HepG2 (cell line): ENCODE results near the gene TRAPPC4. TPM values are rescaled to one million over a fixed set of nuclear protein-coding genes. Genes with fewer than 3 reads are reported as not detected.

Experiments used
- AGO2 ChIP-seq: fragments of 200-400 bp; formaldehyde crosslinking; optimal IDR thresholded peaks from 2 replicates; pipeline ENCODE3; 2017; ENCODE audit warnings: mild to moderate bottlenecking, low read depth, low read length, moderate library complexity
- ARNTL ChIP-seq: sonication (generic); formaldehyde crosslinking; IDR thresholded peaks from 2 replicates; pipeline ENCODE4 v1.4.0; 2020; ENCODE audit warnings: mild to moderate bottlenecking, missing genetic modification reagents
- ATM ChIP-seq: fragments of 450-650 bp; IDR thresholded peaks from 2 replicates; pipeline ENCODE4 v1.7.1; 2017; ENCODE audit warnings: mild to moderate bottlenecking, borderline replicate concordance
- GZF1 ChIP-seq: sonication (generic); formaldehyde crosslinking; IDR thresholded peaks from 2 replicates; pipeline ENCODE4 v1.5.1; 2020; ENCODE audit warnings: mild to moderate bottlenecking, missing genetic modification reagents
- NCOA1 ChIP-seq: sonication (generic); formaldehyde crosslinking; IDR thresholded peaks from 2 replicates; pipeline ENCODE4 v1.9.0; 2021; ENCODE audit warnings: missing genetic modification reagents
- NONO ChIP-seq, 2 experiments: fragments of 450-650 bp in 1 of 2; sonication (generic) in 1 of 2; formaldehyde crosslinking in 1 of 2; IDR thresholded peaks in 1 of 2; conservative IDR thresholded peaks in 1 of 2; 2 replicates each; pipeline versions ENCODE4 v1.6.1 to v1.8.0; 2017 to 2022; ENCODE audit warnings: mild to moderate bottlenecking in 1 of 2, missing genetic modification reagents in 1 of 2, moderate library complexity in 1 of 2
- TBX2 ChIP-seq: sonication (generic); formaldehyde crosslinking; IDR thresholded peaks from 2 replicates; pipeline ENCODE4 v1.5.0; 2020; ENCODE audit warnings: missing genetic modification reagents, mild to moderate bottlenecking, borderline replicate concordance
- ZFX ChIP-seq: sonication (generic); formaldehyde crosslinking; IDR thresholded peaks from 2 replicates; pipeline ENCODE4 v1.4.0; 2020; ENCODE audit warnings: mild to moderate bottlenecking, low read depth, missing genetic modification reagents, moderate library complexity
- ZNF205 ChIP-seq: IDR thresholded peaks from 2 replicates; pipeline ENCODE4 v1.6.1; 2018; ENCODE audit warnings: missing biosample characterization, missing genetic modification reagents
- ZNF224 ChIP-seq: sonication (generic); formaldehyde crosslinking; IDR thresholded peaks from 2 replicates; pipeline ENCODE4 v1.5.0; 2020; ENCODE audit warnings: mild to moderate bottlenecking, missing genetic modification reagents
- ZNF350 ChIP-seq: sonication (generic); formaldehyde crosslinking; IDR thresholded peaks from 2 replicates; pipeline ENCODE4 v1.4.0; 2020; ENCODE audit warnings: mild to moderate bottlenecking, low read depth, missing genetic modification reagents, borderline replicate concordance
- ZNF354B ChIP-seq: sonication (generic); formaldehyde crosslinking; IDR thresholded peaks from 2 replicates; pipeline ENCODE4 v1.8.0; 2022; ENCODE audit warnings: mild to moderate bottlenecking, missing genetic modification reagents
- ZNF441 ChIP-seq: sonication (generic); formaldehyde crosslinking; IDR thresholded peaks from 2 replicates; pipeline ENCODE4 v1.7.0; 2021; ENCODE audit warnings: missing genetic modification reagents, borderline replicate concordance
- ZNF549 ChIP-seq: sonication (generic); formaldehyde crosslinking; IDR thresholded peaks from 2 replicates; pipeline ENCODE4 v1.5.0; 2020; ENCODE audit warnings: missing genetic modification reagents
- ZNF678 ChIP-seq: sonication (generic); formaldehyde crosslinking; IDR thresholded peaks from 2 replicates; pipeline ENCODE4 v1.4.0; 2020; ENCODE audit warnings: mild to moderate bottlenecking, missing genetic modification reagents
- ZNF75D ChIP-seq: sonication (generic); formaldehyde crosslinking; IDR thresholded peaks from 2 replicates; pipeline ENCODE4 v1.8.1; 2023; ENCODE audit warnings: missing genetic modification reagents, mild to moderate bottlenecking, borderline replicate concordance
- polyA plus RNA-seq, 8 experiments: library from polyadenylated mRNA; depleted of rRNA in 3 of 8; stranded (reverse) in 7 of 8; unstranded in 1 of 8; fragments of >200 nt; fragmentation: Illumina TruSeq in 4 of 8; extraction: Trizol in 4 of 8; gene quantifications; 2 replicates each; pipeline versions ENCODE4 v1.2.1 to v1.2.3, GENCODE V29; 2011 to 2016; ENCODE audit warnings: low read depth in 4 of 8, missing spikeins in 1 of 8, mixed read lengths in 1 of 8; ENCODE audit not compliant: insufficient read depth in 1 of 8
- total RNA-seq, 5 experiments: library from RNA; depleted of rRNA; stranded (reverse); fragments of >200 nt; fragmentation: Illumina TruSeq; extraction: Trizol; gene quantifications; 2 replicates each; pipeline ENCODE4 v1.2.3, GENCODE V29; 2016; ENCODE audit warnings: low read depth in 1 of 5
- TF ChIP-seq, protein P1 (sequence below): sonication (generic); formaldehyde crosslinking; IDR thresholded peaks from 2 replicates; pipeline ENCODE4 v1.4.0; 2020; ENCODE audit warnings: mild to moderate bottlenecking, missing genetic modification reagents
- TF ChIP-seq, protein P2 (sequence below): sonication (generic); formaldehyde crosslinking; conservative IDR thresholded peaks from 2 replicates; pipeline ENCODE4 v1.8.0; 2022; ENCODE audit warnings: missing genetic modification reagents
- TF ChIP-seq, protein P3 (sequence below): sonication (generic); formaldehyde crosslinking; IDR thresholded peaks from 2 replicates; pipeline ENCODE4 v1.4.0; 2020; ENCODE audit warnings: mild to moderate bottlenecking, low read depth, missing genetic modification reagents
- TF ChIP-seq, protein P4 (sequence below): IDR thresholded peaks from 2 replicates; pipeline ENCODE4 v1.6.1; 2016; ENCODE audit warnings: missing biosample characterization, missing genetic modification reagents, low read depth
- TF ChIP-seq, protein P5 (sequence below): sonication (generic); formaldehyde crosslinking; IDR thresholded peaks from 2 replicates; pipeline ENCODE4 v1.8.1; 2023; ENCODE audit warnings: missing genetic modification reagents, mild to moderate bottlenecking, borderline replicate concordance

TRAPPC4 gene
- total and polyA plus RNA-seq, 2 of the 13 experiments (the other 11 are each of a cell fraction or from before 2014, with no cell fraction given) = 97.4 to 140 TPM

DNA sequence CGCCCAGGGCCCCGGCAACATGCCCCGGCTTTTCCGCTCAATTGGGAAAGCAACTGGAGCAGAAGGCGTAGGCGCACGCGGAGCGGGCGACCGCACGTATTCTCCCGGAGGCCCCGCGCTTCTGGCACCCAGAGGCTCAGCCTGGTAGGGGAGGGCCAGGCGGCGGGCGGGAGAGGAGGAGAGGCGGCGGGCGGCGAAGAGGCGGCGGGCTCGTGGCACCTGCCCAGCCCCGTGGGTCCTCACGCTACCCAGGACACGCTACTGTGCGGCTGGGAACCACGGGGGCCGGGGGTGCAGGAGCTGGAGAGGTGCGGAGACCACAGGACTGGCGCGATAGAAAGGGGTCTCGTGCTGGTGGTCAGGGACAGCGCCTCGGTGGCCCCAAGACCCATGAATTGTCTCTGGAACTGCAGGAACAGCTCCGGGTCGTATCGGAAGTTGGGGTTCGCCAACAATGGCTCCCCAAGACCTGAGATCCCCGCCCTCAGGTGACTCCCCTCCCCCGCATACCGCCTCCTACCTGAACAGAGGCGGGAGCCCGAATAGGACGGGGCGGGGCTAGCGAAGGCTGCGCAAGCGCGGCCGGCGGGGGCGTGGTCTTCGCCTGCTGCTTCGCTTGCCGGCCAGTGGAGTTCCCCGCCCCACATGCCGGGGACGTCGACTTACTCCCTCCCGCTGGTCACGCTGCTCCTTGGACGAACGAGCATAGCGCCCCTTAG, 11.9 kb downstream of the TRAPPC4 start, which contains the start of gene SLC37A4 (continued):
- peak; percentile 84; the same call in 1 of the 2 replicates for TF ChIP-seq ZNF441 (CRISPR knock-in tag)
- peak; percentile 56; the same call in 1 of the 2 replicates for TF ChIP-seq ARNTL (CRISPR knock-in tag)
- peak; percentile 54 for TF ChIP-seq ZNF350 (CRISPR knock-in tag)
- TF ChIP-seq ZNF678 (CRISPR knock-in tag) = no peak
- TF ChIP-seq, protein P1, sequence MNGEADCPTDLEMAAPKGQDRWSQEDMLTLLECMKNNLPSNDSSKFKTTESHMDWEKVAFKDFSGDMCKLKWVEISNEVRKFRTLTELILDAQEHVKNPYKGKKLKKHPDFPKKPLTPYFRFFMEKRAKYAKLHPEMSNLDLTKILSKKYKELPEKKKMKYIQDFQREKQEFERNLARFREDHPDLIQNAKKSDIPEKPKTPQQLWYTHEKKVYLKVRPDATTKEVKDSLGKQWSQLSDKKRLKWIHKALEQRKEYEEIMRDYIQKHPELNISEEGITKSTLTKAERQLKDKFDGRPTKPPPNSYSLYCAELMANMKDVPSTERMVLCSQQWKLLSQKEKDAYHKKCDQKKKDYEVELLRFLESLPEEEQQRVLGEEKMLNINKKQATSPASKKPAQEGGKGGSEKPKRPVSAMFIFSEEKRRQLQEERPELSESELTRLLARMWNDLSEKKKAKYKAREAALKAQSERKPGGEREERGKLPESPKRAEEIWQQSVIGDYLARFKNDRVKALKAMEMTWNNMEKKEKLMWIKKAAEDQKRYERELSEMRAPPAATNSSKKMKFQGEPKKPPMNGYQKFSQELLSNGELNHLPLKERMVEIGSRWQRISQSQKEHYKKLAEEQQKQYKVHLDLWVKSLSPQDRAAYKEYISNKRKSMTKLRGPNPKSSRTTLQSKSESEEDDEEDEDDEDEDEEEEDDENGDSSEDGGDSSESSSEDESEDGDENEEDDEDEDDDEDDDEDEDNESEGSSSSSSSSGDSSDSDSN (CRISPR knock-in tag) = peak; percentile 77
- TF ChIP-seq, protein P2, sequence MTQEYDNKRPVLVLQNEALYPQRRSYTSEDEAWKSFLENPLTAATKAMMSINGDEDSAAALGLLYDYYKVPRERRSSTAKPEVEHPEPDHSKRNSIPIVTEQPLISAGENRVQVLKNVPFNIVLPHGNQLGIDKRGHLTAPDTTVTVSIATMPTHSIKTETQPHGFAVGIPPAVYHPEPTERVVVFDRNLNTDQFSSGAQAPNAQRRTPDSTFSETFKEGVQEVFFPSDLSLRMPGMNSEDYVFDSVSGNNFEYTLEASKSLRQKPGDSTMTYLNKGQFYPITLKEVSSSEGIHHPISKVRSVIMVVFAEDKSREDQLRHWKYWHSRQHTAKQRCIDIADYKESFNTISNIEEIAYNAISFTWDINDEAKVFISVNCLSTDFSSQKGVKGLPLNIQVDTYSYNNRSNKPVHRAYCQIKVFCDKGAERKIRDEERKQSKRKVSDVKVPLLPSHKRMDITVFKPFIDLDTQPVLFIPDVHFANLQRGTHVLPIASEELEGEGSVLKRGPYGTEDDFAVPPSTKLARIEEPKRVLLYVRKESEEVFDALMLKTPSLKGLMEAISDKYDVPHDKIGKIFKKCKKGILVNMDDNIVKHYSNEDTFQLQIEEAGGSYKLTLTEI (CRISPR knock-in tag) = no peak
- no peak for TF ChIP-seq ZNF354B (CRISPR knock-in tag)
- no peak for TF ChIP-seq NONO (IDR thresholded peaks at IDR 0.05)
- peak; percentile 78 for TF ChIP-seq NONO (CRISPR knock-in tag; conservative IDR thresholded peaks at IDR 0.05)
- peak; percentile 85 for TF ChIP-seq AGO2
- TF ChIP-seq ZNF224 (CRISPR knock-in tag) = 0 out of 2 replicates have a peak, but pooled peaks have one; percentile 42
- TF ChIP-seq NCOA1 = no peak
- peak; percentile 88; the same call in 1 of the 2 replicates for TF ChIP-seq TBX2 (CRISPR knock-in tag)
- TF ChIP-seq ZNF205 (CRISPR knock-in tag) = peak; percentile 62; the same call in 1 of the 2 replicates
- TF ChIP-seq, protein P3, sequence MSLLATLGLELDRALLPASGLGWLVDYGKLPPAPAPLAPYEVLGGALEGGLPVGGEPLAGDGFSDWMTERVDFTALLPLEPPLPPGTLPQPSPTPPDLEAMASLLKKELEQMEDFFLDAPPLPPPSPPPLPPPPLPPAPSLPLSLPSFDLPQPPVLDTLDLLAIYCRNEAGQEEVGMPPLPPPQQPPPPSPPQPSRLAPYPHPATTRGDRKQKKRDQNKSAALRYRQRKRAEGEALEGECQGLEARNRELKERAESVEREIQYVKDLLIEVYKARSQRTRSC (CRISPR knock-in tag) = no peak
- no peak for TF ChIP-seq ZNF75D (CRISPR knock-in tag)
- TF ChIP-seq, protein P4, sequence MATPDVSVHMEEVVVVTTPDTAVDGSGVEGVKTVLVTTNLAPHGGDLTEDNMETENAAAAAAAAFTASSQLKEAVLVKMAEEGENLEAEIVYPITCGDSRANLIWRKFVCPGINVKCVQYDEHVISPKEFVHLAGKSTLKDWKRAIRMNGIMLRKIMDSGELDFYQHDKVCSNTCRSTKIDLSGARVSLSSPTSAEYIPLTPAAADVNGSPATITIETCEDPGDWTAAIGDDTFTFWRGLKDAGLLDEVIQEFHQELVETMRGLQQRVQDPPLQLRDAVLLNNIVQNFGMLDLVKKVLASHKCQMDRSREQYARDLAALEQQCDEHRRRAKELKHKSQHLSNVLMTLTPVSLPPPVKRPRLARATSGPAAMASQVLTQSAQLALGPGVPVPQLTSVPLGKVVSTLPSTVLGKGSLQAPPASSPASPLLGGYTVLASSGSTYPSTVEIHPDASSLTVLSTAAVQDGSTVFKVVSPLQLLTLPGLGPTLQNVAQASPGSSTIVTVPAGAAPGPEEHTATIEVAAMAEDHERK (CRISPR knock-in tag) = peak; percentile 50; the same call in 1 of the 2 replicates
- no peak for TF ChIP-seq GZF1
- no peak for TF ChIP-seq ATM
- no peak for TF ChIP-seq ZNF549 (CRISPR knock-in tag)
- TF ChIP-seq ZFX (CRISPR knock-in tag) = no peak; the same call in 1 of the 2 replicates
- TF ChIP-seq, protein P5, sequence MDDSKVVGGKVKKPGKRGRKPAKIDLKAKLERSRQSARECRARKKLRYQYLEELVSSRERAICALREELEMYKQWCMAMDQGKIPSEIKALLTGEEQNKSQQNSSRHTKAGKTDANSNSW = no peak; the same call in 1 of the 2 replicates
